ENCODE results near the gene ATXN1. TPM values are rescaled to one million over a fixed set of nuclear protein-coding genes. Genes with fewer than 3 reads are reported as not detected.

Gene ATXN1
- total RNA-seq, 1 experiment from 2014 or later: 5.6 TPM

GRCh38 chr6:16508959-16509358 is 252.3 kb downstream of the ATXN1 start:
- TF ChIP-seq, protein P1, sequence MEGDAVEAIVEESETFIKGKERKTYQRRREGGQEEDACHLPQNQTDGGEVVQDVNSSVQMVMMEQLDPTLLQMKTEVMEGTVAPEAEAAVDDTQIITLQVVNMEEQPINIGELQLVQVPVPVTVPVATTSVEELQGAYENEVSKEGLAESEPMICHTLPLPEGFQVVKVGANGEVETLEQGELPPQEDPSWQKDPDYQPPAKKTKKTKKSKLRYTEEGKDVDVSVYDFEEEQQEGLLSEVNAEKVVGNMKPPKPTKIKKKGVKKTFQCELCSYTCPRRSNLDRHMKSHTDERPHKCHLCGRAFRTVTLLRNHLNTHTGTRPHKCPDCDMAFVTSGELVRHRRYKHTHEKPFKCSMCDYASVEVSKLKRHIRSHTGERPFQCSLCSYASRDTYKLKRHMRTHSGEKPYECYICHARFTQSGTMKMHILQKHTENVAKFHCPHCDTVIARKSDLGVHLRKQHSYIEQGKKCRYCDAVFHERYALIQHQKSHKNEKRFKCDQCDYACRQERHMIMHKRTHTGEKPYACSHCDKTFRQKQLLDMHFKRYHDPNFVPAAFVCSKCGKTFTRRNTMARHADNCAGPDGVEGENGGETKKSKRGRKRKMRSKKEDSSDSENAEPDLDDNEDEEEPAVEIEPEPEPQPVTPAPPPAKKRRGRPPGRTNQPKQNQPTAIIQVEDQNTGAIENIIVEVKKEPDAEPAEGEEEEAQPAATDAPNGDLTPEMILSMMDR (conservative IDR thresholded peaks at IDR 0.05): no peak
- no CpG with 5 or more reads among the region's 1 CpG for WGBS (ENCODE audit: extremely low coverage, insufficient read length, low lambda C conversion rate)
- H3K36me3 Mint-ChIP-seq (ENCODE audit: insufficient read depth in 1 of 3, low read depth in 3 of 3): no peaks in the 10 kb centered on the region
- no peak overlapping the region for H2BK20ac ChIP-seq (ENCODE audit: low read depth, low read length, poor library complexity, severe bottlenecking)
- no peak overlapping the region for H3K18ac ChIP-seq (ENCODE audit: insufficient read length, low read depth, low read length)
- no peaks in the 10 kb centered on the region; a peak in 1 of 5 replicates for H3K9me3 Mint-ChIP-seq
- no peak overlapping the region for H3K14ac ChIP-seq (ENCODE audit: insufficient read depth, low read length)
- H3K4me1 Mint-ChIP-seq: peaks cover 16 to 22% of the 10 kb centered on the region in 2 experiments
- H3K79me1 ChIP-seq (ENCODE audit: insufficient read depth, low read depth, low read length, poor library complexity, severe bottlenecking): no peaks in the 10 kb centered on the region
- H3K4me3 Mint-ChIP-seq: no peak overlapping the region
- H3K27ac Mint-ChIP-seq: no peak overlapping the region
- no peak overlapping the region for H2AFZ ChIP-seq (ENCODE audit: low read length)
- H3K79me2 ChIP-seq (ENCODE audit: insufficient read depth, low read length): no peaks in the 10 kb centered on the region
- H4K20me1 ChIP-seq (ENCODE audit: control insufficient read depth, insufficient read depth, insufficient read length): no peaks in the 10 kb centered on the region
- no peak overlapping the region for H4K8ac ChIP-seq (replicated peaks; ENCODE audit: insufficient read length, low read depth, low read length)
- no peak overlapping the region for H3K56ac ChIP-seq (ENCODE audit: insufficient read length, low read depth, low read length)
- no peak overlapping the region for H2BK120ac ChIP-seq (ENCODE audit: low read depth, low read length, poor library complexity, severe bottlenecking)
- H3K27ac ChIP-seq (ENCODE audit: insufficient read length, low read depth, low read length): no peak overlapping the region
- no peak overlapping the region for H2BK15ac ChIP-seq (ENCODE audit: low read depth, low read length)
- no peak overlapping the region for H2BK5ac ChIP-seq (ENCODE audit: insufficient read length, low read length)
- peaks cover 3% of the 10 kb centered on the region; the same call in 1 of the 2 replicates for H3K4me1 ChIP-seq (ENCODE audit: insufficient read depth, low read length)
- no peak overlapping the region for H2AK5ac ChIP-seq (ENCODE audit: insufficient read length, low read length)
- no peak for DNase-seq
- no peaks in the 10 kb centered on the region for H3K27me3 ChIP-seq (ENCODE audit: insufficient read depth, low read length)
- H4K5ac ChIP-seq (ENCODE audit: insufficient read length, low read depth, low read length): no peak overlapping the region
- H2BK12ac ChIP-seq (ENCODE audit: insufficient read length, low read depth, low read length): no peak overlapping the region
- H3K23ac ChIP-seq (ENCODE audit: insufficient read length, low read depth, low read length): no peak overlapping the region
- H3K4me2 ChIP-seq (ENCODE audit: insufficient read depth, insufficient read length, low read length): no peak overlapping the region
- H3K9me3 ChIP-seq (ENCODE audit: control insufficient read depth, low read depth, low read length): no peaks in the 10 kb centered on the region
- no peak overlapping the region for H4K91ac ChIP-seq (ENCODE audit: insufficient read length, low read depth, low read length)
- no peak overlapping the region for H3K9ac ChIP-seq (ENCODE audit: extremely low read depth, insufficient read length, low read length)
- no peak overlapping the region for H3T11ph ChIP-seq (ENCODE audit: low read length)
- H3K27me3 Mint-ChIP-seq (ENCODE audit: low read depth): no peaks in the 10 kb centered on the region
- H3K23me2 ChIP-seq (ENCODE audit: insufficient read length, low read depth, low read length, poor library complexity, severe bottlenecking): no peaks in the 10 kb centered on the region
- no peak overlapping the region for H3K4ac ChIP-seq (ENCODE audit: low read depth, low read length)
